K562 (cell line): Measurements from ENCODE around the gene C13orf46. TPM values are rescaled to one million over a fixed set of nuclear protein-coding genes. Genes with fewer than 3 reads are reported as not detected.

Experiments
- ATAC-seq: fragments of 200-7000 bp; cut with Tn5 transposase; 3 replicates; pipeline ENCODE4 v1.9.1; 2020; ENCODE audit warnings: moderate library complexity
- BruUV-seq: library from RNA; stranded (reverse); fragments of 400-500 nt; replicated peaks from 2 replicates; lab custom pipeline; 2021; lab: Mats Ljungman, UMichigan
- CTCF ChIA-PET: fragments of 300-600 bp; formaldehyde crosslinking; extraction: SDS; loops from one replicate; lab custom pipeline; 2021; ENCODE audit warnings: low intra/inter-chr PET ratio; lab: Yijun Ruan, JAX
- POLR2A ChIA-PET: fragments of 300-600, 350-650 bp; sonication (Branson Sonifier 250); formaldehyde crosslinking; extraction: SDS; loops from one replicate; lab custom pipeline; 2021; ENCODE audit warnings: antibody characterized with exemption, inconsistent platforms; lab: Yijun Ruan, JAX
- DNase-seq, 4 experiments: peaks; one replicate each; pipeline versions ENCODE4 v3.0.0 to v3.0.0-alpha.2; 2011 to 2018; ENCODE audit warnings: low spot score in 3 of 4, mixed read lengths in 3 of 4; ENCODE audit errors: extremely low read depth in 1 of 4
- FAIRE-seq: peaks from 2 replicates; lab custom pipeline; 2011; peaks lifted over from hg19 to GRCh38; lab: Jason Lieb, UNC
- H2AFZ ChIP-seq: 2 replicates; pipeline ENCODE4 v1.6.0; 2011; ENCODE audit warnings: low read depth, low read length, control low read depth, inconsistent platforms
- H3K27ac ChIP-seq: fragments of 200-600 bp; 3 replicates; pipeline ENCODE4 v1.8.0; 2011; ENCODE audit warnings: low read depth, mild to moderate bottlenecking, control low read depth, inconsistent platforms, low read length, moderate library complexity, mixed read lengths; ENCODE audit errors: extremely low read depth
- H3K27me3 ChIP-seq, 2 experiments: fragments of 300-600 bp in 1 of 2; 2 replicates in 1 of 2; 3 replicates in 1 of 2; pipeline versions ENCODE4 v1.6.0 to v1.8.0; 2011; ENCODE audit warnings: inconsistent platforms in 2 of 2, low read length in 2 of 2, mild to moderate bottlenecking in 1 of 2, mixed read lengths in 1 of 2, moderate library complexity in 1 of 2; ENCODE audit not compliant: control insufficient read depth in 2 of 2, insufficient read depth in 2 of 2
- H3K36me3 ChIP-seq: fragments of 300-600 bp; 3 replicates; pipeline ENCODE4 v1.8.0; 2011; ENCODE audit warnings: mild to moderate bottlenecking, low read length, inconsistent platforms; ENCODE audit not compliant: control insufficient read depth, insufficient read depth
- H3K4me1 ChIP-seq, 2 experiments: fragments of 200-600 bp in 1 of 2; replicated peaks in 1 of 2; 2 replicates in 1 of 2; 3 replicates in 1 of 2; pipeline versions ENCODE4 v1.5.1 to v1.8.0; 2011; ENCODE audit warnings: inconsistent platforms in 2 of 2, low read length in 2 of 2, mild to moderate bottlenecking in 1 of 2, mixed read lengths in 1 of 2, moderate library complexity in 1 of 2; ENCODE audit not compliant: control insufficient read depth in 2 of 2, insufficient read depth in 2 of 2
- H3K4me2 ChIP-seq: 2 replicates; pipeline ENCODE4 v1.6.1; 2011; ENCODE audit warnings: low read length, control low read depth, inconsistent platforms, mixed read lengths; ENCODE audit not compliant: insufficient read depth
- H3K4me3 ChIP-seq: fragments of 200-600 bp; sonication (generic), shearing (Covaris generic); 2 replicates; pipeline ENCODE4 v1.5.1; 2016; ENCODE audit warnings: control low read depth, inconsistent platforms
- H3K79me2 ChIP-seq: fragments of 200-600 bp; 3 replicates; pipeline ENCODE4 v1.8.0; 2011; ENCODE audit warnings: low read length, inconsistent platforms; ENCODE audit not compliant: control insufficient read depth, insufficient read depth
- H3K9ac ChIP-seq, 2 experiments: 2 replicates each; pipeline versions ENCODE4 v1.6.0 to v1.6.1; 2011; ENCODE audit warnings: low read depth in 2 of 2, low read length in 2 of 2, control low read depth in 1 of 2, inconsistent platforms in 1 of 2, mild to moderate bottlenecking in 1 of 2, mixed read lengths in 1 of 2; ENCODE audit not compliant: insufficient read depth in 1 of 2
- H3K9me1 ChIP-seq: one replicate; pipeline ENCODE4 v1.6.0; 2011; ENCODE audit warnings: inconsistent platforms, mild to moderate bottlenecking, low read length, moderate library complexity; ENCODE audit not compliant: control insufficient read depth, insufficient read depth
- H3K9me3 ChIP-seq: replicated peaks from 2 replicates; pipeline ENCODE4 v1.5.1; 2011; ENCODE audit warnings: low read depth, low read length, inconsistent platforms; ENCODE audit not compliant: control insufficient read depth, insufficient read depth
- H4K20me1 ChIP-seq: replicated peaks from 2 replicates; pipeline ENCODE4 v1.6.1; 2011; ENCODE audit warnings: low read length, inconsistent platforms, mixed read lengths; ENCODE audit not compliant: control insufficient read depth, insufficient read depth
- ATF2 ChIP-seq: sonication (generic); formaldehyde crosslinking; IDR thresholded peaks from 2 replicates; pipeline ENCODE4 v1.8.1; 2022; ENCODE audit warnings: missing genetic modification reagents
- POLR2G ChIP-seq: fragments of 200-400 bp; formaldehyde crosslinking; IDR thresholded peaks from 2 replicates; pipeline ENCODE4 v1.6.1; 2017; ENCODE audit warnings: low read depth, mild to moderate bottlenecking, antibody characterized with exemption, low read length, moderate library complexity
- SOX6 ChIP-seq: fragments of 450-650 bp; IDR thresholded peaks from 2 replicates; pipeline ENCODE4 v1.6.1; 2014; ENCODE audit warnings: mild to moderate bottlenecking
- whole genome bisulfite sequencing: fragments of 100-300 bp; shearing (Covaris generic); methylation state at CpG from one replicate; pipeline ENCODE4 v1.1.6; 2016; ENCODE audit warnings: low coverage, mixed read lengths; ENCODE audit not compliant: insufficient coverage; ENCODE audit errors: missing lambda C conversion rate; 5-methylcytosine and 5-hydroxymethylcytosine counted together
- in situ Hi-C: fragments of 300-500 bp; cut with MboI; formaldehyde crosslinking; loops from 4 replicates; pipeline ENCODE4 v1.15.0; 2018; ENCODE audit warnings: inconsistent platforms, mixed read lengths
- intact Hi-C: fragments of 100-400 bp; cut with micrococcal nuclease; formaldehyde crosslinking; loops from 2 replicates; pipeline ENCODE4 v1.14.2; 2022
- polyA plus RNA-seq, 8 experiments: library from polyadenylated mRNA; depleted of rRNA in 4 of 8; stranded (reverse) in 5 of 8; unstranded in 3 of 8; fragments of >200 nt; fragmentation: Nextera tagmentation in 2 of 8; fragmentation: Illumina TruSeq in 1 of 8; extraction: Ambion mirVana in 2 of 8; extraction: Trizol in 1 of 8; gene quantifications; 2 replicates each; pipeline versions ENCODE4 v1.2.1 to v1.2.3, GENCODE V29; 2011 to 2014; ENCODE audit warnings: inconsistent platforms in 1 of 8, missing spikeins in 1 of 8
- total RNA-seq, 7 experiments: library from RNA; depleted of rRNA in 6 of 7; stranded (reverse); fragments of >200 nt in 6 of 7; fragmentation: Illumina TruSeq in 2 of 7; extraction: Trizol in 2 of 7; gene quantifications; 2 replicates each; pipeline versions ENCODE4 v1.2.1 to v1.2.3, GENCODE V29; 2011 to 2021; ENCODE audit warnings: low replicate concordance in 1 of 7

C13orf46 gene
- total and polyA plus RNA-seq, 9 of the 15 experiments (the other 6 are each of a cell fraction or from before 2014, with no cell fraction given): 0.04 to 0.24 (median 0.05) TPM; not detected in 4

- H3K27ac ChIP-seq: no peak overlapping the region
- peaks cover 6% of the 10 kb centered on the region; the same call in 1 of the 3 replicates for H3K36me3 ChIP-seq
- H3K4me2 ChIP-seq: no peak overlapping the region
- 87% methylated on average over 26 of the region's 36 CpGs for WGBS
- no peak overlapping the region for H3K9ac ChIP-seq
- no peak for FAIRE-seq
- H2AFZ ChIP-seq: no peak overlapping the region
- H3K79me2 ChIP-seq: no peaks in the 10 kb centered on the region
- no peaks in the 10 kb centered on the region for H3K9me3 ChIP-seq
- no peaks in the 10 kb centered on the region for H3K27me3 ChIP-seq
- no peaks in the 10 kb centered on the region for H3K9me1 ChIP-seq
- BruUV-seq: no TSS peak
- intact Hi-C loops: no loop called here
- POLR2A ChIA-PET: no interaction called here
- no peak overlapping the region for H3K4me3 ChIP-seq
- H4K20me1 ChIP-seq: no peaks in the 10 kb centered on the region
- no peak for TF ChIP-seq SOX6
- 0 out of 2 replicates have a peak, but pooled peaks have one; percentile 14 for TF ChIP-seq POLR2G
- TF ChIP-seq ATF2: no peak
- TF ChIP-seq, all 486 proteins: peak for 1
- ATAC-seq (no peak), DNase-seq (no peak)
- CTCF ChIA-PET: no interaction called here
- H3K4me1 ChIP-seq: no peaks in the 10 kb centered on the region
- in situ Hi-C loops: no loop called here
Observed at GRCh38 chr13:113971471-113972231, 2.2 kb downstream of the C13orf46 start.
